Measurements from ENCODE around the gene UMAD1.
A peak's percentile ranks its signal among the peaks of the same experiment; 100 is the strongest.

The UMAD1 gene

GRCh38 chr7:7756577-7756976 is 116.0 kb downstream of the UMAD1 start:
- DNase-seq (ENCODE audit: extremely low spot score), result no peak
- ChIA-PET POLR2A (no interaction called here), CTCF (interaction anchor here (0.9 to 1.5 kb wide), 5 partner anchors 8 to 172 kb away, joined by 3 to 6 read pairs (median 3); no protein-coding TSS in a partner anchor)
- TF ChIP-seq CTCF (IDR thresholded peaks at IDR 0.05; ENCODE audit: control extremely low read depth, extremely low read depth, low read depth, missing control alignments), result no peak

GRCh38 chr7:7757576-7757975 is 117.0 kb downstream of the UMAD1 start:
- DNase-seq (ENCODE audit: extremely low spot score), result no peak
- CTCF ChIA-PET, result interaction anchor here (0.8 to 1.4 kb wide), 6 partner anchors 13 to 193 kb away, joined by 3 to 6 read pairs (median 3); no protein-coding TSS in a partner anchor
- POLR2A ChIA-PET, result no interaction called here
- TF ChIP-seq CTCF (IDR thresholded peaks at IDR 0.05; ENCODE audit: control extremely low read depth, extremely low read depth, low read depth, missing control alignments), result no peak

GRCh38 chr7:7761340-7761973 is 120.9 kb downstream of the UMAD1 start:
- ChIA-PET CTCF (interaction anchor here (0.8 to 3.1 kb wide), 17 partner anchors 10 to 456 kb away, joined by 3 to 32 read pairs (median 4); partner anchors contain the start of gene UMAD1), POLR2A (no interaction called here)
- DNase-seq (ENCODE audit: extremely low spot score), result no peak
- peak; percentile 33 for TF ChIP-seq CTCF (IDR thresholded peaks at IDR 0.05; ENCODE audit: control extremely low read depth, extremely low read depth, low read depth, missing control alignments)

GRCh38 chr7:7761974-7762779 is 121.6 kb downstream of the UMAD1 start:
- TF ChIP-seq CTCF (IDR thresholded peaks at IDR 0.05; ENCODE audit: control extremely low read depth, extremely low read depth, low read depth, missing control alignments), result no peak
- POLR2A ChIA-PET, result no interaction called here
- DNase-seq (ENCODE audit: extremely low spot score), result no peak
- CTCF ChIA-PET, result interaction anchor here (1.1 to 3.1 kb wide), 10 partner anchors 9 to 455 kb away, joined by 3 to 32 read pairs (median 4); partner anchors contain the start of gene UMAD1

GRCh38 chr7:7764520-7765396 is 124.2 kb downstream of the UMAD1 start:
- no peak for DNase-seq (ENCODE audit: extremely low spot score)
- TF ChIP-seq CTCF (IDR thresholded peaks at IDR 0.05; ENCODE audit: control extremely low read depth, extremely low read depth, low read depth, missing control alignments), result no peak
- ChIA-PET CTCF (interaction anchor here (0.6 to 2.3 kb wide), 8 partner anchors 9 to 531 kb away, joined by 3 to 8 read pairs (median 3); no protein-coding TSS in a partner anchor), POLR2A (no interaction called here)

GRCh38 chr7:7765422-7765821 is 124.9 kb downstream of the UMAD1 start:
- peak; percentile 37 for DNase-seq (ENCODE audit: extremely low spot score)
- no peak for TF ChIP-seq CTCF (IDR thresholded peaks at IDR 0.05; ENCODE audit: control extremely low read depth, extremely low read depth, low read depth, missing control alignments)
- ChIA-PET CTCF (interaction anchor here (1.1 to 2.3 kb wide), 4 partner anchors 9 to 452 kb away, joined by 3 to 8 read pairs (median 4); no protein-coding TSS in a partner anchor), POLR2A (no interaction called here)
